Upper lobe of left lung (tissue), 4 donors: Measurements from ENCODE around the gene RASSF5.

ENCODE experiments used
- CTCF ChIP-seq, 6 experiments: fragments of 450-650 bp in 4 of 6; fragments of 200-600 bp in 2 of 6; sonication (generic) in 2 of 6; IDR thresholded peaks; one replicate each; pipeline ENCODE4 v1.5.1; 2016 to 2019; ENCODE audit warnings: antibody characterized with exemption in 6 of 6
- POLR2A ChIP-seq, 4 donors: fragments of 450-650 bp; IDR thresholded peaks; one replicate each; pipeline ENCODE4 v1.5.1; 2016 to 2017; ENCODE audit warnings: antibody characterized with exemption in 4 of 4, mild to moderate bottlenecking in 2 of 4
- POLR2AphosphoS5 ChIP-seq, 2 donors: sonication (generic); formaldehyde crosslinking; IDR thresholded peaks; one replicate each; pipeline ENCODE4 v1.5.1; 2017; ENCODE audit warnings: antibody characterized with exemption in 2 of 2

GRCh38 chr1:206464456-206464964, 42.8 kb upstream of the RASSF5 start:
- TF ChIP-seq CTCF (IDR thresholded peaks at IDR 0.05) (no peak), POLR2A (IDR thresholded peaks at IDR 0.05) (no peak), POLR2AphosphoS5 (IDR thresholded peaks at IDR 0.05) (no peak)
